ENCODE data around the gene CNN3.

The CNN3 gene

GRCh38 chr1:94901841-94902240 lies 25.1 kb downstream of the CNN3 start:
- TF ChIP-seq, protein P1, sequence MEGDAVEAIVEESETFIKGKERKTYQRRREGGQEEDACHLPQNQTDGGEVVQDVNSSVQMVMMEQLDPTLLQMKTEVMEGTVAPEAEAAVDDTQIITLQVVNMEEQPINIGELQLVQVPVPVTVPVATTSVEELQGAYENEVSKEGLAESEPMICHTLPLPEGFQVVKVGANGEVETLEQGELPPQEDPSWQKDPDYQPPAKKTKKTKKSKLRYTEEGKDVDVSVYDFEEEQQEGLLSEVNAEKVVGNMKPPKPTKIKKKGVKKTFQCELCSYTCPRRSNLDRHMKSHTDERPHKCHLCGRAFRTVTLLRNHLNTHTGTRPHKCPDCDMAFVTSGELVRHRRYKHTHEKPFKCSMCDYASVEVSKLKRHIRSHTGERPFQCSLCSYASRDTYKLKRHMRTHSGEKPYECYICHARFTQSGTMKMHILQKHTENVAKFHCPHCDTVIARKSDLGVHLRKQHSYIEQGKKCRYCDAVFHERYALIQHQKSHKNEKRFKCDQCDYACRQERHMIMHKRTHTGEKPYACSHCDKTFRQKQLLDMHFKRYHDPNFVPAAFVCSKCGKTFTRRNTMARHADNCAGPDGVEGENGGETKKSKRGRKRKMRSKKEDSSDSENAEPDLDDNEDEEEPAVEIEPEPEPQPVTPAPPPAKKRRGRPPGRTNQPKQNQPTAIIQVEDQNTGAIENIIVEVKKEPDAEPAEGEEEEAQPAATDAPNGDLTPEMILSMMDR (IDR thresholded peaks at IDR 0.05; ENCODE audit: low read depth, low read length, missing control alignments): no peak
- H3K4me3 ChIP-seq (ENCODE audit: low read depth, low read length): no peak overlapping the region
- no peak for DNase-seq (ENCODE audit: low read depth)

DNA sequence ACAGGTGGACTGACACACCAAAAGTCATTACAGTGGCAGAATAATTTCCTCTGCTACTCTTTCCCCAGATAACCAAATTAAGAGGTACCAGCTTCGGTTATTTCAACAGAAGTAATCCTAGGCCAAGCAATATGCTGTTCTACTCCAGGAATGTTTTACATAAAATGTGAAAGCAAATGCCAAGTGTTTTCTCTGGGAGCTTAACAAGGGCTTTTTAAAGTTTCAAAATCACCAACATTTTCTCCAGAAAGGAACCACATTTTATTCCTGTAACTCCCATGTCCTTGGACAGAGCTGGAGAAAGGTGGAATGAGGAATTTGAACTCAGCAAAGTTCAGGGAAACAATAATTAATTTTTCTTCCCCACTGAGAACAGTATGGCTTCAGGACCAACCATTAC lies 27.2 kb downstream of the CNN3 start:
- TF ChIP-seq, protein P1 (IDR thresholded peaks at IDR 0.05; ENCODE audit: low read depth, low read length, missing control alignments): no peak
- H3K4me3 ChIP-seq (ENCODE audit: low read depth, low read length): no peak overlapping the region
- no peak for DNase-seq (ENCODE audit: low read depth)

GRCh38 chr1:94898491-94899385 lies 28.2 kb downstream of the CNN3 start:
- TF ChIP-seq, protein P1 (IDR thresholded peaks at IDR 0.05; ENCODE audit: low read depth, low read length, missing control alignments): no peak
- no peak for DNase-seq (ENCODE audit: low read depth)
- H3K4me3 ChIP-seq (ENCODE audit: low read depth, low read length): no peak overlapping the region

GRCh38 chr1:94895518-94895917 lies 31.4 kb downstream of the CNN3 start:
- TF ChIP-seq, protein P1 (IDR thresholded peaks at IDR 0.05; ENCODE audit: low read depth, low read length, missing control alignments): no peak
- DNase-seq (ENCODE audit: low read depth): no peak
- H3K4me3 ChIP-seq (ENCODE audit: low read depth, low read length): no peak overlapping the region

DNA sequence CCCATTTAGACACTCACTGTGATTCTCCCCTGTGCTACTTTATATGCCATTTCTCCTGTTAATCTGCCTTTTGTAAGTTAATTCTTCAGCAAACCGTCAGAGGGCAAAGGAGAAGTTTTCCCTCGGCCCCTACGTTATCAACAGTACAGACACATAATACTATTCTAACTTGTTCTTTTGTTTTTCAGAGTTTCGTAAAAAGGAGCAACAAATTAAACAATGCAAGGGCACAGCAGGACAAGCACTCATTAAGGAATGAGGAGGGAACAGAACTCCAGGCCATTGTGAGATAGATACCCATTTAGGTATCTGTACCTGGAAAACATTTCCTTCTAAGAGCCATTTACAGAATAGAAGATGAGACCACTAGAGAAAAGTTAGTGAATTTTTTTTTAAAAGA lies 32.3 kb downstream of the CNN3 start:
- H3K4me3 ChIP-seq (ENCODE audit: low read depth, low read length): no peak overlapping the region
- TF ChIP-seq, protein P1 (IDR thresholded peaks at IDR 0.05; ENCODE audit: low read depth, low read length, missing control alignments): no peak
- DNase-seq (ENCODE audit: low read depth): no peak

GRCh38 chr1:94892604-94893254 lies 34.2 kb downstream of the CNN3 start:
- TF ChIP-seq, protein P1 (IDR thresholded peaks at IDR 0.05; ENCODE audit: low read depth, low read length, missing control alignments): no peak
- no peak overlapping the region for H3K4me3 ChIP-seq (ENCODE audit: low read depth, low read length)
- DNase-seq (ENCODE audit: low read depth): no peak
